GM12892 (cell line): Measurements from ENCODE around the gene DEFB132.

ENCODE experiments used
- POLR2A ChIP-seq: IDR thresholded peaks from 2 replicates; pipeline ENCODE4 v1.6.1; 2011; ENCODE audit warnings: low read depth, low read length, control low read depth
- TAF1 ChIP-seq: IDR thresholded peaks from 2 replicates; pipeline ENCODE4 v1.6.1; 2011; ENCODE audit warnings: low read depth, mild to moderate bottlenecking, control low read depth, low read length, borderline replicate concordance

- no peak for TF ChIP-seq POLR2A
- TF ChIP-seq TAF1 = no peak
These were observed 2.5 kb downstream of the DEFB132 start for GRCh38 chr20:259981-260380.
